ENCODE measurements around the gene MARCHF10. TPM values are rescaled to one million over a fixed set of nuclear protein-coding genes. Genes with fewer than 3 reads are reported as not detected.
A peak's percentile ranks its signal among the peaks of the same experiment; 100 is the strongest.

MARCHF10 gene
- total RNA-seq, 1 donor from 2014 or later: 0.51 TPM

GRCh38 chr17:62722625-62723024 lies 85.5 kb downstream of the MARCHF10 start:
- Mint-ChIP-seq H3K4me1 (peaks cover 15% of the 10 kb centered on the region), H3K9me3 (peaks cover 9% of the 10 kb centered on the region), H3K4me3 (no peak overlapping the region), H3K27me3 (ENCODE audit: insufficient read depth, low read depth) (peaks cover 6% of the 10 kb centered on the region), H3K36me3 (no peaks in the 10 kb centered on the region), H3K27ac (no peak overlapping the region)
- Histone ChIP-seq H3K79me2 (ENCODE audit: low read depth) (no peaks in the 10 kb centered on the region), H3F3A (ENCODE audit: low read depth) (peaks cover 8% of the 10 kb centered on the region), H3K36me3 (no peaks in the 10 kb centered on the region), H3K9me3 (ENCODE audit: low read depth) (no peaks in the 10 kb centered on the region), H3K4me3 (no peak overlapping the region), H3K9ac (no peak overlapping the region), H2AFZ (replicated peaks) (no peak overlapping the region), H3K4me1 (peaks cover 16% of the 10 kb centered on the region), H3K27ac (no peak overlapping the region), H3K27me3 (no peaks in the 10 kb centered on the region), H4K20me1 (ENCODE audit: low read depth) (no peaks in the 10 kb centered on the region), H3K4me2 (no peak overlapping the region)
- no peak for DNase-seq (ENCODE audit: low spot score)
- TF ChIP-seq EZH2 (IDR thresholded peaks at IDR 0.05) (no peak), EZH2phosphoT487 (IDR thresholded peaks at IDR 0.05) (no peak), CTCF (IDR thresholded peaks at IDR 0.05) (no peak)

DNA sequence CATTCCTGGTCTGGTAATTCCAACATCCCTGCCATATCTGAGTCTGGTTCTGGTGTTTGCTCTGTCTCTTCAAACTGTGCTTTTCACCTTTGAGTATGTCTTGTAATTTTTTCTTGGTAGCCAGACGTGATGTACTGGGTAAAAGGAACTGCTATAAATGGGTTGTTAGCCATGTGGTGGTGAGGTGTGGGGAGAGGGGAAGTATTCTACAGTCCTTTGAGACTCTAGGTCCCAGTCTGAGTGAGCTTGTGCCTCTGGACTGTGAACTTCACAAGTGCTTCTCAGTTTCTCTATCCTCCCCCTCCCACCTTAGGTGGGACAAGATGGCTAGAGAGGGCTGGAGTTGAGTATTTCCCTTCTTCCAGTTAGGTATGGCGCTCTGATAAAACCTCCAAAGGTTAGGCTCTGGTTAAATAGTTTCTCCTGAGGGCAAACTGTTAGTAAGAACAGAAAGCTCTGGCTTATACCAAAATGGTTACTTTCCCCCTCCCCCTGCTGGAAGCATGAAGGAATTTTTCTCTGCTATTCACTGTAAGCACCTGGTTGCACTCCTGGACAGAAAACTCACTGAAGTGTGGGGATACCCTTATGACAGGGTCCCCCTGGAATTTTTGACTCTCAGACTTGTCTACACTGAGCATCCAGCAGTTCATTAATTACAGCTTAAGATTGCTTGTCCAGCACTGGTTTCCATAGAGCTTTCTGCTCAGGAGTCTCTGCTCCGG lies 87.8 kb downstream of the MARCHF10 start:
- H3K79me2 ChIP-seq (ENCODE audit: low read depth): no peaks in the 10 kb centered on the region
- no peak overlapping the region for H3K27ac ChIP-seq
- peak; percentile 33 for DNase-seq (ENCODE audit: low spot score)
- no peaks in the 10 kb centered on the region for H3K36me3 Mint-ChIP-seq
- no peak overlapping the region for H3K4me2 ChIP-seq
- no peaks in the 10 kb centered on the region for H3K9me3 ChIP-seq (ENCODE audit: low read depth)
- peaks cover 3% of the 10 kb centered on the region for H3F3A ChIP-seq (ENCODE audit: low read depth)
- peaks cover 15% of the 10 kb centered on the region for H3K4me1 Mint-ChIP-seq
- H3K27ac Mint-ChIP-seq: no peak overlapping the region
- H3K36me3 ChIP-seq: no peaks in the 10 kb centered on the region
- no peak overlapping the region for H3K4me3 Mint-ChIP-seq
- no peaks in the 10 kb centered on the region for H3K27me3 ChIP-seq
- H3K27me3 Mint-ChIP-seq (ENCODE audit: insufficient read depth, low read depth): peaks cover 6% of the 10 kb centered on the region
- peaks cover 9% of the 10 kb centered on the region for H3K9me3 Mint-ChIP-seq
- no peak overlapping the region for H3K4me3 ChIP-seq
- TF ChIP-seq CTCF (IDR thresholded peaks at IDR 0.05) (peak; percentile 44), EZH2phosphoT487 (IDR thresholded peaks at IDR 0.05) (no peak)
- no peaks in the 10 kb centered on the region for H4K20me1 ChIP-seq (ENCODE audit: low read depth)
- H3K9ac ChIP-seq: no peak overlapping the region
- H3K4me1 ChIP-seq: peaks cover 16% of the 10 kb centered on the region
- no peak overlapping the region for H2AFZ ChIP-seq (replicated peaks)

DNA sequence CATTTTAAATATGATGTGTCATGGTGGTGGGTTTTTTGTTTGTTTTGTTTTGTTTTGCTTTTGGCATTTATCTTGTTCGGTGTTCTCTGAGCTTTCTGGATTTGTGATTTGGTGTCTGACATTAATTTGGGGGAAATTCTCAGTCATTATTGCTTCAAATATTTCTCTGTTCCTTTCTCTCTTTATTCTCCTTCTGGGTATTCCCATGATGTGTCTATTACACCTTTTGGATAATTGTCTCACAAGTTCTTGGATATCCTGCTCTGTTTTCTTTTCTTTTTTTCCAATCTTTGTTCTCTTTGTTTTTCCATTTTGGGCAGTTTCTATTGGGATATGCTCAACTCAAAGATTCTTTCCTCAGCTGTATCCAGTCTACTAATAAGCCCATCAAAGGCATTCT lies 88.5 kb downstream of the MARCHF10 start:
- Mint-ChIP-seq H3K4me3 (no peak overlapping the region), H3K4me1 (peaks cover 11% of the 10 kb centered on the region), H3K27ac (no peak overlapping the region), H3K9me3 (peaks cover 9% of the 10 kb centered on the region), H3K27me3 (ENCODE audit: insufficient read depth, low read depth) (peaks cover 3% of the 10 kb centered on the region), H3K36me3 (no peaks in the 10 kb centered on the region)
- H3K9me3 ChIP-seq (ENCODE audit: low read depth): no peaks in the 10 kb centered on the region
- no peak overlapping the region for H3K27ac ChIP-seq
- no peaks in the 10 kb centered on the region for H3K36me3 ChIP-seq
- no peak overlapping the region for H3K9ac ChIP-seq
- DNase-seq (ENCODE audit: low spot score): no peak
- no peak overlapping the region for H3K4me2 ChIP-seq
- no peaks in the 10 kb centered on the region for H3K79me2 ChIP-seq (ENCODE audit: low read depth)
- no peaks in the 10 kb centered on the region for H4K20me1 ChIP-seq (ENCODE audit: low read depth)
- H2AFZ ChIP-seq (replicated peaks): no peak overlapping the region
- no peak overlapping the region for H3K4me3 ChIP-seq
- peaks cover 11% of the 10 kb centered on the region for H3K4me1 ChIP-seq
- H3K27me3 ChIP-seq: no peaks in the 10 kb centered on the region
- TF ChIP-seq CTCF (IDR thresholded peaks at IDR 0.05): no peak
- no peak for TF ChIP-seq EZH2phosphoT487 (IDR thresholded peaks at IDR 0.05)
- TF ChIP-seq EZH2 (IDR thresholded peaks at IDR 0.05): no peak
- H3F3A ChIP-seq (ENCODE audit: low read depth): peaks cover 2% of the 10 kb centered on the region

Data from neural progenitor cell (in vitro differentiated cells).